Measurements from ENCODE around the gene NTM.

The NTM gene

DNA sequence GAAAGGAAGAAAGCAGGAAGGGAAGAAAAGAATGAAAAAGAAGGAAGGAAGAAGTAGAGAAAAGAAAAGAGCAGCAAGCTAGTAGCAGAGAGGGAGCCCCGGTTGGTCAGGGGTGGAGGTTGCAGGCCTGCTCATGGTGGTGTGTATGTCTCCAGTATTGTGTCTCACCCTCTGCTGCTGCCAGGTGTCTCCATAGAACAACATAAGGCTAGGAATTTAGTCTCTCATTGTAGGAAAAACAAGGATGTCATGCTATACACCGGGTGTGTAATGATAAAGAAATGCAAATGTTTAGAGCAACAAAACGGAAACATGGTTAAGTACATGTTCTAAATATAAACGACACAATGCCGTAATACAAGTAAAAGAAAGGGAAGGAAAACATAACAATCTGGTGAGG lies 342.5 kb downstream of the NTM start:
- Mint-ChIP-seq H3K4me1 (ENCODE audit: low read depth) (peaks cover 14% of the 10 kb centered on the region), H3K9me3 (no peaks in the 10 kb centered on the region), H3K4me3 (no peak overlapping the region), H3K36me3 (ENCODE audit: low read depth) (no peaks in the 10 kb centered on the region), H3K27ac (no peak overlapping the region), H3K27me3 (peaks cover 1% of the 10 kb centered on the region)
- intact Hi-C loops (cut with micrococcal nuclease), result no loop called here

DNA sequence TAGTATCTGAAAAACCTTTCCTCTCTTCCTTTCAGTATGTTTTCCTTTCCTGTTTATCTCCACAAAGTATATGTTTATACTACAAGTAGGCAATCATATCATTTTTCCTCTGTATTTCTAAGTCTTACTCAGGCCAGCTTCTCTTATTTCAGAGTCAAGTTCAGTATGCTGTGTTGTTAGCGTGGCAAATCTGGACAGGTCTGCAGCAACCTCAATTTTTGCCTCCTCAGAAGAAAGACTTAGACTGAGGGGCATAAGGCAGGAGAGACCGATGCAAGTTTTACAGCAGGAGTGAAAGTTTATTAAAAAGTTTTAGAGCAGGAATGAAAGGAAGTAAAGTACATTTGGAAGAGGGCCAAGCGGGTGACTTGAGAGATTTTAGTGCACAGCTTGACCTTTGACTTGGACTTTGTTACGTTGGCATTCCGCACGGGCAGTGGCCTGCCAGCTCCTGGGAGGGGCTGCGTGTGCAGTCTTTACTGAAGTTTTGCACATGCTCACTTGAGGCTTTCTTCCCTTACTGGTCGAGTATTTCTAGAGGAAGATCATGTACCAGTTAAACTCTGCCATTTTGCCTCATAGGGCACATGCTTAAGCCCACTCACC lies 343.2 kb downstream of the NTM start:
- Mint-ChIP-seq H3K27me3 (peaks cover 4% of the 10 kb centered on the region), H3K4me1 (ENCODE audit: low read depth) (peaks cover 14% of the 10 kb centered on the region), H3K36me3 (ENCODE audit: low read depth) (no peaks in the 10 kb centered on the region), H3K9me3 (no peaks in the 10 kb centered on the region), H3K27ac (no peak overlapping the region), H3K4me3 (no peak overlapping the region)
- intact Hi-C loops (cut with micrococcal nuclease), result no loop called here

DNA sequence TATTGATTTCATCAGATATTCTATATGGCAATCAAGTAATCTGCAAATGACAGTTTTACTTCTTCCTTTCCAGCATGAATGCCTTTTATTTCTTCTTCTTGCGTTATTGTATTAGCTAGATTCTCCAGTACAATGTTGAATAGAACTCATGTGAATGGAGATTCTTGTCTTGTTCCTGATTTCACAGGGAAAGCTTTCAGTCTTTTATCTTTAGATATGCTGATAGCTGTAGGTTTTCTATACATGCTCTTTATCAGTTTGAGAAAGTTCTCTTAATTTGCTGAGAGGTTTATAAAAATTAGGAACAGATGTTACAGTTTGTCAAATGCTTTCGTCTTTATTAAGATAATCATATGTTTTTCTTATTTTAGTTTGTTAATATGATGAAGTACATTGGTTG lies 347.2 kb downstream of the NTM start:
- no peaks in the 10 kb centered on the region for H3K36me3 Mint-ChIP-seq (ENCODE audit: low read depth)
- no peaks in the 10 kb centered on the region for H3K9me3 Mint-ChIP-seq
- intact Hi-C loops (cut with micrococcal nuclease), result no loop called here
- H3K27ac Mint-ChIP-seq, result no peak overlapping the region
- peaks cover 12% of the 10 kb centered on the region for H3K4me1 Mint-ChIP-seq (ENCODE audit: low read depth)
- H3K4me3 Mint-ChIP-seq, result no peak overlapping the region
- H3K27me3 Mint-ChIP-seq, result peaks cover 5% of the 10 kb centered on the region

DNA sequence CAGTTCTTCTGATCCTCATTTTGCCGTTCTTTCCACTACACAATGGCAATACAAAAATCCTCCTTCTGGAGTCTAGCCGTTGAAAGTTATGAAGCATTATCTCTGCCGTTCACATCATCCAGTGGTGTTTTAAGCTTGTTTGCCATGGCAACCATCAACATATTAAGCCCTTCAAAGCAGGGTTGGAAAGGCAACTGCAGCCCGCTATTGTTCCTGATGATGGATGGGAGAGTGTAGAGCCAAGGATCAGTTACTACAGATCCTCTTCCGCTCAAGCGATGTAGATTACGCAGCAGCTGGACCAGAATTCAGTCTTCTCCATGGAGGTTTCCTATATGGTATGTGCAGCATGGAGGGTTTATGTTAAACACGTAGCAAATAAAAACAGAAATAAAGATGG lies 352.7 kb downstream of the NTM start:
- Mint-ChIP-seq H3K4me3 (no peak overlapping the region), H3K9me3 (no peaks in the 10 kb centered on the region)
- intact Hi-C loops (cut with micrococcal nuclease), result no loop called here

DNA sequence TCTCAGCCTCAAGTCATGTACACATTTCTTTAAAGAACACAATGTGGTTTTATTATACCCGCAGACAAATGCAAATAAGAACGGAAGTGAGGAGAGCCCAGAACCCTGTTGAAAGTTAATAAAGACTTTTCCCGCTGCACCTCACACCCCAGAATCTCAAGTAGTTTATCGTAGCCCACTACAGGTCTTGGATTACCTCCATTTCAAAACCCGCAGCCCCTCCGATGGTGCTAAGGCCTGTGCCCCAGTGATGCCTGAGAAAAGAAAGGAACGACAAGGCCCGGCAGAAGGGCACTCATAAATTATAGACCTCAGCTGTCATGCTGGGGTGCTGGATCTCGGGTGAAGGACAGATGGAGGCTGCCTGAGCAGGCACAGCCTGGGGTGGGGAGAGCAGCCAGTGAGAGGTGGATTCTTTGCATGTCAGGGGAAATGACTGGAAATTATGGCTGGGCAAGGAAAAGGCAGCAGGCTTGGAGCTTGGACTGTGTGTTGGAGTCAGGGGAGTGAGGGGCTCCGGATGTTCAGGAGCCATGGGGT lies 354.1 kb downstream of the NTM start:
- intact Hi-C loops (cut with micrococcal nuclease), result no loop called here
- no peaks in the 10 kb centered on the region for H3K36me3 Mint-ChIP-seq (ENCODE audit: low read depth)
- no peaks in the 10 kb centered on the region for H3K9me3 Mint-ChIP-seq
- no peaks in the 10 kb centered on the region for H3K4me1 Mint-ChIP-seq (ENCODE audit: low read depth)
- H3K27ac Mint-ChIP-seq, result no peak overlapping the region
- H3K4me3 Mint-ChIP-seq, result no peak overlapping the region
- peaks cover 2% of the 10 kb centered on the region for H3K27me3 Mint-ChIP-seq

More for the DNA sequence above, 352.7 kb downstream of the NTM start:
- Mint-ChIP-seq H3K27ac (no peak overlapping the region), H3K27me3 (peaks cover 7% of the 10 kb centered on the region), H3K4me1 (ENCODE audit: low read depth) (no peaks in the 10 kb centered on the region), H3K36me3 (ENCODE audit: low read depth) (no peaks in the 10 kb centered on the region)

DNA sequence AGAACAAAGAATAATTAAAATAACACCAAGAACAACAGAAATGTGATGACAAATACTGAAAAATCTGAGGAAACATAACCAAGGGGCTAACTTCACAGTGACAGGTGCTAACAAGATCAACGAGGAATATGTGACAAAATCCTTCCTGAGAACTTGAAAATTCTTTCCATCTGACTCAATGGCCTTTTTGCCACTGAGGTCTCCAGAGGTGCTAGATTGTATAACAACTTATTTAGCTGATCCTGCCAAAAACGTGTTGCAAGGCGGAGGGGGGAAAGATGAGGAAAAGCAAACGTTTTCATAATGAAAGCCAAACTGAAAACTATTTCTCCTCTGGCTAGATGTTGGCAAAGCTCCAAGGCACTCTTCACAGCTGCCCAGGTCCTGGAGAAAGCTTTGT lies 364.5 kb downstream of the NTM start:
- no peak overlapping the region for H3K4me3 Mint-ChIP-seq
- intact Hi-C loops (cut with micrococcal nuclease), result no loop called here
- H3K27ac Mint-ChIP-seq, result no peak overlapping the region
- H3K36me3 Mint-ChIP-seq (ENCODE audit: low read depth), result no peaks in the 10 kb centered on the region
- H3K27me3 Mint-ChIP-seq, result peaks cover 4% of the 10 kb centered on the region
- H3K4me1 Mint-ChIP-seq (ENCODE audit: low read depth), result peaks cover 5% of the 10 kb centered on the region
- H3K9me3 Mint-ChIP-seq, result no peaks in the 10 kb centered on the region

DNA sequence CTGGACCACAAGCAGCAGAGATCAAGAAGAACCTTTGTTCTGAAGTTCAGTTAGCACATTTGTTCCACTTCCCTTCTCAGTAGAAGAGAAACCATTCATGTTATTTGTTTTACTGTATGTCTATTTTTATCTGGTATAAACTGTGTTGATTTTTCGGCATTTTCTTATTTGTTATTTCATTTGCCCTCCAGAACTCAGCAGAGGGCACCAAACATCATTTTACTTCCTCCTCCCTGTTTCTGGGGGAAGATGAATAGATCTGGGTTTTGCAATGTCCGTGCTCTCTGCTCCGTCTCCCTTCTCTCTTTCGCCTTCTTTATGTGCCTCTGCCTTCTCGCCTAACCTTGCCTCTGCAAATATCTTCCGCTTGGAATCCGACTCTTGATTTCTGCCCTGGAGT lies 366.9 kb downstream of the NTM start:
- H3K4me3 Mint-ChIP-seq, result no peak overlapping the region
- intact Hi-C loops (cut with micrococcal nuclease), result no loop called here
- peaks cover 4% of the 10 kb centered on the region for H3K27me3 Mint-ChIP-seq
- no peak overlapping the region for H3K27ac Mint-ChIP-seq
- H3K36me3 Mint-ChIP-seq (ENCODE audit: low read depth), result no peaks in the 10 kb centered on the region
- peaks cover 5% of the 10 kb centered on the region for H3K4me1 Mint-ChIP-seq (ENCODE audit: low read depth)
- no peaks in the 10 kb centered on the region for H3K9me3 Mint-ChIP-seq

DNA sequence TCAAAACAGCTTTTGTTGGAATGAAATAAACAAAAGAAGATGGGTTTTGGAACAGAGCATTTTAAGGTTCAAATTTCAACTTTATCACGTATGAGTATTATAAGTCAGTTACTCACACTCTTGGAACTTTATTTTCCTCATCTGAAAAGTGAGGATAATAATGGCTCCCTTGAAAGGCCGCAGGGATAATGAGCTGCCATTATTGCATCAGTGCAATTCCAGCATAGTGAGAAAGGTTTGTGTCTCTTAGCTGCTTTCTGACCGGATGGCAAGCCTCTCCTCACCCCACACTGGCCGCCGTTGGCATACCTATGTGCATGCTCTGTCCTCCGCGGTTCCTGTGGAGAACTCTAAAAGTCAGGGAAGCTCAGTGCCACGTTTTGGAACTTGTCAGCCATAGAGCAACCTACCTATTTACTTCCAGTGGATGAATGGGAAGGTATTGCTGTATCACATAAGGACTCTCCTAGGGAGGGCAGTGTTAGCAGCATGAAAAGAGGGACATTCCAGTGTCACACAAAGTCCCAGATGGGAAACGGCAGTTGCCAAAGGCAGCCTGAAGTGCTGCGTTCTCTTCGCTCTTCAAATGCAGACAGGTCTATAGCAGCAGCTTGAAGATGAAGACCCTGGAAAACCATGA lies 368.9 kb downstream of the NTM start:
- Mint-ChIP-seq H3K4me3 (no peak overlapping the region), H3K36me3 (ENCODE audit: low read depth) (no peaks in the 10 kb centered on the region), H3K4me1 (ENCODE audit: low read depth) (peaks cover 5% of the 10 kb centered on the region), H3K9me3 (no peaks in the 10 kb centered on the region), H3K27me3 (peaks cover 7% of the 10 kb centered on the region), H3K27ac (no peak overlapping the region)
- intact Hi-C loops (cut with micrococcal nuclease), result no loop called here

DNA sequence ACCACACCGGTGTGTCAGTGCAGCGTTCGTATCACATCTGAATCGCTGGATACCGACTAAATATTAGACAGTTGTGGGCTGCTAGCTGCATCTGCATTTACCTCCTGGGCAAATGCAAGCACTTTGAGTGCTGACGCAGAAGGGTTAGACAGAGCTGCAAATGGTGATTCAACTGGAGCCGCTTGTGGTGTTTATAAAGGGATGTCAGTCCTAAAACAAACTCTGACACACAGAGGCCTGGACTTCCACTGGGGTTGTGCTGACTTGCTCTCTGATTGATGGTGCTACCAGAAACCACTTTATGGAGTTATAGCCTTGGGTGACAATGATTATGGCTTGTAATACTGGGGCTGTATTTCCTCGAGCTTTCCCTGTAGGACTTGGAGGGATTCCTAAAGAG lies 374.4 kb downstream of the NTM start:
- H3K4me3 Mint-ChIP-seq, result no peak overlapping the region

DNA sequence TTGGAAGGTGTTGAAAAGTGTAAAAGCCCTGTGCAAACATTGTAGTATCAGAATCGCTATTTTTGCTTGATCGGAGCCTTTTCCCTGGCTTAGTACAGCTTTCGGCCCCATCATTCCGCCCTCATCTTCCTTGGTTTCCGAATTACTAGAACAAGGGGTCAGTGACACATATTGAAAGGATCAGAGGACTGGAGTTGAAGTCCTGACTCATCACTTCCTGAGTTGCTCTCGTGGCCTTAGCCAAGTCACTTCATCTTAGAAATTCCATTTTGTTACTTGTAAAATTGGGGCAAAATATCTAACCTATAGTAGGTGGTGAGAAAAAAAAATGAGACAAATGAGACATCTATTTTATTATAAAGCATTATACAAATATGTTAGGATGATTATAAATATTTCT lies 375.0 kb downstream of the NTM start:
- H3K4me1 Mint-ChIP-seq (ENCODE audit: low read depth), result no peaks in the 10 kb centered on the region
- peaks cover 10% of the 10 kb centered on the region for H3K27me3 Mint-ChIP-seq
- H3K36me3 Mint-ChIP-seq (ENCODE audit: low read depth), result no peaks in the 10 kb centered on the region
- intact Hi-C loops (cut with micrococcal nuclease), result loop anchor here (10.0 kb wide), 2 partner anchors 119 to 289 kb away; no protein-coding TSS in a partner anchor
- H3K4me3 Mint-ChIP-seq, result no peak overlapping the region
- H3K9me3 Mint-ChIP-seq, result no peaks in the 10 kb centered on the region
- H3K27ac Mint-ChIP-seq, result no peak overlapping the region

More for the DNA sequence above, 374.4 kb downstream of the NTM start:
- Mint-ChIP-seq H3K27me3 (peaks cover 10% of the 10 kb centered on the region), H3K4me1 (ENCODE audit: low read depth) (no peaks in the 10 kb centered on the region), H3K27ac (no peak overlapping the region), H3K9me3 (no peaks in the 10 kb centered on the region), H3K36me3 (ENCODE audit: low read depth) (no peaks in the 10 kb centered on the region)
- intact Hi-C loops (cut with micrococcal nuclease), result loop anchor here (10.0 kb wide), 2 partner anchors 120 to 290 kb away; no protein-coding TSS in a partner anchor

DNA sequence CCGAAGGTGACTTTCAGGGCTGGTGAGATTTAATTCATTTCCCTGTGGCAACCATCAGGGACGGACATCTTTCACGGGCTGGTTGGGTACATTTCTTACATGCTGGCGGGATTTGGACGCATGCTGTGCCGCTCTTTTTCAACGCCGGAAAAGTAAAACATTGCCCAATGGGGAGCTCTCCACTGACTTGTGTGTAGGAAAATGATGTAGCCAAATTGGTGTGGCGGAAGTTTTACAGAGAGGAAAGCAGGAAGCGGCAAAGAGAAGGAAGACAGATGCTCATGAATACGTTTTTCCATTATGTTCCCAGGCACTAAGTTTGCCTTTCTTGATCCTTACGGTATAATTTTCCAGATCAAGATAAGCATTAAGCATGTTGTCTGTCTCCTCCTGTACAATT lies 375.8 kb downstream of the NTM start:
- H3K9me3 Mint-ChIP-seq, result no peaks in the 10 kb centered on the region
- no peaks in the 10 kb centered on the region for H3K4me1 Mint-ChIP-seq (ENCODE audit: low read depth)
- no peaks in the 10 kb centered on the region for H3K36me3 Mint-ChIP-seq (ENCODE audit: low read depth)
- no peak overlapping the region for H3K4me3 Mint-ChIP-seq
- peaks cover 9% of the 10 kb centered on the region for H3K27me3 Mint-ChIP-seq
- no peak overlapping the region for H3K27ac Mint-ChIP-seq
- intact Hi-C loops (cut with micrococcal nuclease), result loop anchor here (10.0 kb wide), 2 partner anchors 119 to 289 kb away; no protein-coding TSS in a partner anchor

DNA sequence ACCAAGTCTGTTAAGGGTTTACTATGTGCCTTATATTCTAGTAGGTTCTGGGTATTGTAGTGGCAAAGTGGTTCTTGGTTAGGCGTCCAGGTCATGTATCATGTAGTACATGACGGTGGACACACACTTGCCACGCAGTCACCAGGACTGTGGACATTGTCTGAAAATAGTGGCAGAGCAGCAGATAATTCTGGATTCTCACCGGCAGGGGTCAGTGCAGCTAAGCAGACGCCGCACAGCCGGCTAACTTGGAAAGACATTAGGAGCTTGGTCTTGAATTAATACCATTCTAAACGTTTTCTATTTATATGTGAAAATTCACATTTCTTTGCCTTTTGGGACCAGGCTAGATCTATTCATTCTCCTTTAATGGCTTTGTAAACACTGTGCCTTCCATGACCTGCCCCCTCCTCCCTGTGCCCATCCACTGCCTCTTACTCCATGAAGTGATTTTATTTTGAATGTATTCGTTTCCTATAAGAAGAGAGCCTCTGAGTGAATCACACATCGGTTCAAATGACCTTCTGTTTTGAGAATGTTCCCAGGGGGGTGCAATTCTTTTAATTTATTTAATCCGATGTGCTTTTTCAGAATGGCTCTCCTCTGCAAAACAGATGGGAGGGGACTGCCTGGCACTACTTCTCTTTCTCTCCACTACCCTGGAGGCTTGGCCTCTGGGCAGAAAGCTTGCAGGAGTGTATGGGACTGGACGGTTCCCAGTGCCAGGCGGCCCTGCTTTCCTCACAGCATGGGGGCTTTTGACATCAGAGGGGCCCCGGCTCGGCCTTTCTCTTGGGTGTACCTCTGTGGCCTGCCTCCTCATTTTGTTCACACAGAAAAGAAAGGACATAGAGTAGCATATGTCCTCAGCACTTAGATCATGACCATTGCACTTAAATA lies 378.0 kb downstream of the NTM start:
- H3K4me1 Mint-ChIP-seq (ENCODE audit: low read depth), result no peaks in the 10 kb centered on the region
- intact Hi-C loops (cut with micrococcal nuclease), result loop anchor here (2.0 to 10.0 kb wide), 3 partner anchors 116 to 378 kb away; no protein-coding TSS in a partner anchor
- H3K4me3 Mint-ChIP-seq, result no peak overlapping the region
- peaks cover 8% of the 10 kb centered on the region for H3K27me3 Mint-ChIP-seq
- H3K9me3 Mint-ChIP-seq, result no peaks in the 10 kb centered on the region
- no peaks in the 10 kb centered on the region for H3K36me3 Mint-ChIP-seq (ENCODE audit: low read depth)
- H3K27ac Mint-ChIP-seq, result no peak overlapping the region

DNA sequence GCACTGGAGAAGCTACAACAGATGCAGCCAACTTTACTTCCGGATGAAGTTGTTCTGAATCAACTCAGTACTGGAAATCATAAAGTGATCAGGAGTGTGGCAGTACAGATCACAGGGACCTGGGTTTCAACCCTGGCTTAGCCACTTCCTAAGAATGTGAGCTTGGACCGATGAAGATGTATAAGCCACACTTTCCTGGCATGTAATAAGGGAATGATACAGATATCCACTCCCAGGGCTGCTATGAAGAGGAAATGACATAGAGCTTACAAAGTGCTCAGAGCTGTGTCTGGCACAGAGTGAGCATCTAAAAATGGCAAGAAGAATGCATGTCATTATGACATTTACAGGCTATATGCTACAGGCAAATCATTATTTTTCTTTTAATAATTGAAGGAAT lies 378.7 kb downstream of the NTM start:
- H3K4me3 Mint-ChIP-seq, result no peak overlapping the region
- H3K27me3 Mint-ChIP-seq, result peaks cover 7% of the 10 kb centered on the region
- intact Hi-C loops (cut with micrococcal nuclease), result loop anchor here (2.0 to 10.0 kb wide), 3 partner anchors 116 to 378 kb away; no protein-coding TSS in a partner anchor
- H3K36me3 Mint-ChIP-seq (ENCODE audit: low read depth), result no peaks in the 10 kb centered on the region
- no peaks in the 10 kb centered on the region for H3K9me3 Mint-ChIP-seq
- no peak overlapping the region for H3K27ac Mint-ChIP-seq
- H3K4me1 Mint-ChIP-seq (ENCODE audit: low read depth), result no peaks in the 10 kb centered on the region

DNA sequence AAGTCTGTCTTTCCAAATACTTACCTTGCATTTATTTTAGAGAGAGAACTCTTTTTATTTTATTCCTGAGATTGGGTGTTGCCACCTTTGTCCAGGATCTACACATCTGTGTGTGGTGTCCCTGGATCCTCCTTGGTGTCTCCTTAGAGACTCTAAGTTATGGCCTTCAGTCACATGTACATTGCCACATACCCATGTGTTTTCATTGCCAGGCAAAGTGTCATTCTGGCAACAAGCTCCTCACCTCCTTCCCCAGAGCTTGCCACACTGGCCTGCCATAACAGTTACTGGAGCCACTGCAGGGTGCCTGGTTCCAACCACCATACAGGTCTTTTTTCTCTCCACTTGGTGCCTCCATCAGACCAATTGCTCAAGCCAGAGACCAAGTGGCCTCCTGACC lies 379.7 kb downstream of the NTM start:
- Mint-ChIP-seq H3K4me3 (no peak overlapping the region), H3K36me3 (ENCODE audit: low read depth) (no peaks in the 10 kb centered on the region), H3K27ac (no peak overlapping the region), H3K4me1 (ENCODE audit: low read depth) (no peaks in the 10 kb centered on the region), H3K9me3 (no peaks in the 10 kb centered on the region), H3K27me3 (peaks cover 4% of the 10 kb centered on the region)
- intact Hi-C loops (cut with micrococcal nuclease), result no loop called here
